ENCODE results near the gene PAK4.

- TF ChIP-seq, protein P1, sequence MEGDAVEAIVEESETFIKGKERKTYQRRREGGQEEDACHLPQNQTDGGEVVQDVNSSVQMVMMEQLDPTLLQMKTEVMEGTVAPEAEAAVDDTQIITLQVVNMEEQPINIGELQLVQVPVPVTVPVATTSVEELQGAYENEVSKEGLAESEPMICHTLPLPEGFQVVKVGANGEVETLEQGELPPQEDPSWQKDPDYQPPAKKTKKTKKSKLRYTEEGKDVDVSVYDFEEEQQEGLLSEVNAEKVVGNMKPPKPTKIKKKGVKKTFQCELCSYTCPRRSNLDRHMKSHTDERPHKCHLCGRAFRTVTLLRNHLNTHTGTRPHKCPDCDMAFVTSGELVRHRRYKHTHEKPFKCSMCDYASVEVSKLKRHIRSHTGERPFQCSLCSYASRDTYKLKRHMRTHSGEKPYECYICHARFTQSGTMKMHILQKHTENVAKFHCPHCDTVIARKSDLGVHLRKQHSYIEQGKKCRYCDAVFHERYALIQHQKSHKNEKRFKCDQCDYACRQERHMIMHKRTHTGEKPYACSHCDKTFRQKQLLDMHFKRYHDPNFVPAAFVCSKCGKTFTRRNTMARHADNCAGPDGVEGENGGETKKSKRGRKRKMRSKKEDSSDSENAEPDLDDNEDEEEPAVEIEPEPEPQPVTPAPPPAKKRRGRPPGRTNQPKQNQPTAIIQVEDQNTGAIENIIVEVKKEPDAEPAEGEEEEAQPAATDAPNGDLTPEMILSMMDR (IDR thresholded peaks at IDR 0.05; ENCODE audit: insufficient read depth, low read length, poor library complexity, severe bottlenecking): no peak
- no peak for TF ChIP-seq EZH2phosphoT487 (conservative IDR thresholded peaks at IDR 0.05; ENCODE audit: low read length)
Observed at GRCh38 chr19:39098365-39099269, 27.0 kb upstream of the PAK4 start.

Measured in SU-DHL-6 (cell line).